CD14-positive monocyte (primary cell): ENCODE results near the gene DLGAP3. TPM values are rescaled to one million over a fixed set of nuclear protein-coding genes. Genes with fewer than 3 reads are reported as not detected.

ENCODE experiments used
- DNase-seq, 3 donors: peaks; one replicate each; pipeline ENCODE4 v3.0.0-alpha.2; 2011 to 2022
- H2AFZ ChIP-seq: 2 replicates; pipeline ENCODE4 v1.6.0; 2012; ENCODE audit warnings: mild to moderate bottlenecking, low read depth, low read length, inconsistent platforms; ENCODE audit not compliant: insufficient read depth, poor library complexity, severe bottlenecking
- H3K27ac ChIP-seq, 2 donors: 1 replicate in 1 of 2; 2 replicates in 1 of 2; pipeline ENCODE4 v1.5.1; 2012 to 2013; ENCODE audit warnings: low read length in 2 of 2, control low read depth in 1 of 2, inconsistent platforms in 1 of 2, low read depth in 1 of 2, mild to moderate bottlenecking in 1 of 2
- H3K27me3 ChIP-seq, 2 donors: one replicate each; pipeline versions ENCODE4 v1.6.0 to v1.6.1; 2011 to 2013; ENCODE audit warnings: low read length in 2 of 2; ENCODE audit not compliant: control insufficient read depth in 2 of 2, insufficient read depth in 2 of 2
- H3K36me3 ChIP-seq, 2 donors: replicated peaks in 1 of 2; 1 replicate in 1 of 2; 2 replicates in 1 of 2; pipeline versions ENCODE4 v1.5.1 to v1.6.1; 2012 to 2013; ENCODE audit warnings: low read length in 2 of 2, control low read depth in 1 of 2, inconsistent platforms in 1 of 2, mild to moderate bottlenecking in 1 of 2; ENCODE audit not compliant: insufficient read depth in 2 of 2, control insufficient read depth in 1 of 2
- H3K4me1 ChIP-seq, 2 donors: 1 replicate in 1 of 2; 2 replicates in 1 of 2; pipeline versions ENCODE4 v1.5.1 to v1.6.1; 2012 to 2013; ENCODE audit warnings: low read length in 2 of 2, control low read depth in 1 of 2, inconsistent platforms in 1 of 2, mild to moderate bottlenecking in 1 of 2, moderate library complexity in 1 of 2; ENCODE audit not compliant: insufficient read depth in 2 of 2, control insufficient read depth in 1 of 2
- H3K4me2 ChIP-seq: replicated peaks from 2 replicates; pipeline ENCODE3; 2012; ENCODE audit warnings: low read length, moderate library complexity, mild to moderate bottlenecking; ENCODE audit not compliant: poor library complexity, severe bottlenecking; ENCODE audit errors: extremely low read depth
- H3K4me3 ChIP-seq, 3 experiments: fragments of 200-600 bp in 1 of 3; sonication (generic) in 1 of 3; replicated peaks in 1 of 3; 1 replicate in 2 of 3; 2 replicates in 1 of 3; pipeline ENCODE4 v1.5.1; 2011 to 2013; ENCODE audit warnings: low read length in 3 of 3, mild to moderate bottlenecking in 3 of 3, control low read depth in 2 of 3, low read depth in 2 of 3, inconsistent platforms in 1 of 3, moderate library complexity in 1 of 3
- H3K79me2 ChIP-seq: 2 replicates; pipeline ENCODE4 v1.6.0; 2012; ENCODE audit warnings: mild to moderate bottlenecking, control low read depth, inconsistent platforms, low read length, moderate library complexity; ENCODE audit not compliant: insufficient read depth
- H3K9ac ChIP-seq: 2 replicates; pipeline ENCODE4 v1.6.0; 2017; ENCODE audit warnings: low read length, mild to moderate bottlenecking; ENCODE audit not compliant: insufficient read depth, poor library complexity, severe bottlenecking
- H3K9me3 ChIP-seq, 2 donors: replicated peaks in 1 of 2; 1 replicate in 1 of 2; 2 replicates in 1 of 2; pipeline versions ENCODE4 v1.5.1 to v1.6.1; 2012 to 2013; ENCODE audit warnings: low read length in 2 of 2, control low read depth in 1 of 2; ENCODE audit not compliant: control insufficient read depth in 1 of 2, insufficient read depth in 1 of 2
- H4K20me1 ChIP-seq: 2 replicates; pipeline ENCODE4 v1.6.0; 2012; ENCODE audit warnings: mild to moderate bottlenecking, low read length, control low read depth, moderate library complexity; ENCODE audit not compliant: insufficient read depth
- H3K27ac Mint-ChIP-seq, 7 donors: one replicate each; pipeline ENCODE4 v1.8.0; 2020; ENCODE audit warnings: mild to moderate bottlenecking in 7 of 7, mixed read lengths in 7 of 7, moderate library complexity in 6 of 7, inconsistent platforms in 2 of 7
- H3K27me3 Mint-ChIP-seq, 3 donors: one replicate each; pipeline ENCODE4 v1.8.0; 2021 to 2022; ENCODE audit warnings: low read depth in 3 of 3, mild to moderate bottlenecking in 3 of 3, mixed read lengths in 3 of 3, moderate library complexity in 3 of 3, inconsistent platforms in 1 of 3
- H3K36me3 Mint-ChIP-seq, 2 donors: one replicate each; pipeline ENCODE4 v1.8.0; 2020; ENCODE audit warnings: mixed read lengths in 2 of 2, inconsistent platforms in 1 of 2, mild to moderate bottlenecking in 1 of 2
- H3K4me1 Mint-ChIP-seq: one replicate; pipeline ENCODE4 v1.8.0; 2020; ENCODE audit warnings: mild to moderate bottlenecking, mixed read lengths
- H3K4me3 Mint-ChIP-seq, 2 donors: one replicate each; pipeline ENCODE4 v1.8.0; 2020; ENCODE audit warnings: mild to moderate bottlenecking in 2 of 2, mixed read lengths in 2 of 2, moderate library complexity in 1 of 2
- H3K9me3 Mint-ChIP-seq, 7 donors: one replicate each; pipeline ENCODE4 v1.8.0; 2020 to 2022; ENCODE audit warnings: mixed read lengths in 7 of 7, mild to moderate bottlenecking in 6 of 7, moderate library complexity in 6 of 7, inconsistent platforms in 2 of 7
- WGBS: methylation state at CpG from one replicate; pipeline ENCODE4 v1.1.5; 2013; ENCODE audit warnings: missing lambda C conversion rate; ENCODE audit not compliant: insufficient coverage; 5-methylcytosine and 5-hydroxymethylcytosine counted together
- intact Hi-C, 2 donors: fragments of 100-400 bp; cut with micrococcal nuclease; formaldehyde crosslinking; loops; one replicate each; pipeline versions ENCODE4 v1.15.0 to v1.15.1; 2023
- polyA plus RNA-seq, 3 donors: library from polyadenylated mRNA; depleted of rRNA in 1 of 3; unstranded in 2 of 3; stranded (reverse) in 1 of 3; fragments of 300-500 nt in 2 of 3; fragments of >200 nt in 1 of 3; fragmentation: Illumina TruSeq in 2 of 3; gene quantifications; 1 replicate in 2 of 3; 2 replicates in 1 of 3; pipeline ENCODE4 v1.2.3, GENCODE V29; 2012 to 2021
- TF ChIP-seq, protein P1 (sequence below): fragments of 200-600 bp; IDR thresholded peaks from one replicate; pipeline ENCODE4 v1.8.0; 2022; ENCODE audit warnings: antibody characterized with exemption, mild to moderate bottlenecking

Gene DLGAP3
- polyA plus RNA-seq, 3 donors = 0.10 to 0.56 (median 0.16) TPM

DNA sequence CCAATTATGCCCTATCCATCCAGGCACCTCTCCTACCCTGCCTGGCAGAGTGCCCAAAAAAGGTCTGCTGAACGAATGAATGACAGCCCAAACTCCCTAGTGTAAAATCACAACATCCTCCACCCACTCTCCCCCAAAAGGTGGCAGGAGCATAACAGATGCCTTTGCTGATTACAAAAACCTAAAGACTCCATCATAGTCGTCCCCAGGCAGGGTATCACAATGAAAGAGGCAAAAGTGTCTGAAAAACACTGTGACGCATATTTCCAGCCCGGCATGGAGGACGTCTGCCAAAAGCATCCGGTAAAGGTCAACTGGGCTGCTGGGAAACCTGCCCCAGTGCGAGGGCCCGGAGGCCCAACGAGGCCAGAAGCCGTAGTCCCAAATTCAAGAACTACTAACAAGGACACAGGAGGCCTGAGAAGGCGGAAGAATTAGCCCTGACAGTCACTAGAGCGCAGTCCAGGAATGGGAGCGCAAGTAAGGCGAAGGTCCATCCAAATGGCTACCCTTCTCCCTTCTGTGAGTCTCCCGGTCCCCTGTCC, 70.5 kb downstream of the DLGAP3 start:
- 0% methylated on average over 8 of the region's 15 CpGs for WGBS
- Histone ChIP-seq H3K36me3 (peaks cover 18 to 25% of the 10 kb centered on the region in 2 donors), H2AFZ (peak overlapping the region; percentile 89), H4K20me1 (peaks cover 42% of the 10 kb centered on the region), H3K27me3 (no peaks in the 10 kb centered on the region), H3K4me2 (peak overlapping the region; percentile 93), H3K79me2 (peaks cover 42% of the 10 kb centered on the region), H3K9ac (peak overlapping the region; percentile 88), H3K9me3 (no peaks in the 10 kb centered on the region), H3K4me1 (peaks cover 19 to 24% of the 10 kb centered on the region in 2 donors), H3K27ac (peak overlapping the region; percentile 74 to 90), H3K4me3 (peak overlapping the region; percentile 92 to 94 (median 93))
- peak in 2 of 3 donors; percentile 27 to 35 for DNase-seq
- TF ChIP-seq, protein P1, sequence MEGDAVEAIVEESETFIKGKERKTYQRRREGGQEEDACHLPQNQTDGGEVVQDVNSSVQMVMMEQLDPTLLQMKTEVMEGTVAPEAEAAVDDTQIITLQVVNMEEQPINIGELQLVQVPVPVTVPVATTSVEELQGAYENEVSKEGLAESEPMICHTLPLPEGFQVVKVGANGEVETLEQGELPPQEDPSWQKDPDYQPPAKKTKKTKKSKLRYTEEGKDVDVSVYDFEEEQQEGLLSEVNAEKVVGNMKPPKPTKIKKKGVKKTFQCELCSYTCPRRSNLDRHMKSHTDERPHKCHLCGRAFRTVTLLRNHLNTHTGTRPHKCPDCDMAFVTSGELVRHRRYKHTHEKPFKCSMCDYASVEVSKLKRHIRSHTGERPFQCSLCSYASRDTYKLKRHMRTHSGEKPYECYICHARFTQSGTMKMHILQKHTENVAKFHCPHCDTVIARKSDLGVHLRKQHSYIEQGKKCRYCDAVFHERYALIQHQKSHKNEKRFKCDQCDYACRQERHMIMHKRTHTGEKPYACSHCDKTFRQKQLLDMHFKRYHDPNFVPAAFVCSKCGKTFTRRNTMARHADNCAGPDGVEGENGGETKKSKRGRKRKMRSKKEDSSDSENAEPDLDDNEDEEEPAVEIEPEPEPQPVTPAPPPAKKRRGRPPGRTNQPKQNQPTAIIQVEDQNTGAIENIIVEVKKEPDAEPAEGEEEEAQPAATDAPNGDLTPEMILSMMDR = no peak
- peaks cover 20 to 23% of the 10 kb centered on the region in 2 donors for H3K36me3 Mint-ChIP-seq
- peaks cover 1 to 4% (median 2%) of the 10 kb centered on the region in 3 donors for H3K27me3 Mint-ChIP-seq
- H3K4me3 Mint-ChIP-seq = peak overlapping the region; percentile 92 to 99
- peak overlapping the region; percentile 87 to 96 (median 93) for H3K27ac Mint-ChIP-seq
- H3K4me1 Mint-ChIP-seq = peaks cover 28% of the 10 kb centered on the region
- H3K9me3 Mint-ChIP-seq = no peaks in the 10 kb centered on the region
- intact Hi-C loops = loop anchor here in 1 of 2 donors (10.0 kb wide), 1 partner anchor 176 kb away; the partner anchor contains the start of gene ZMYM6

DNA sequence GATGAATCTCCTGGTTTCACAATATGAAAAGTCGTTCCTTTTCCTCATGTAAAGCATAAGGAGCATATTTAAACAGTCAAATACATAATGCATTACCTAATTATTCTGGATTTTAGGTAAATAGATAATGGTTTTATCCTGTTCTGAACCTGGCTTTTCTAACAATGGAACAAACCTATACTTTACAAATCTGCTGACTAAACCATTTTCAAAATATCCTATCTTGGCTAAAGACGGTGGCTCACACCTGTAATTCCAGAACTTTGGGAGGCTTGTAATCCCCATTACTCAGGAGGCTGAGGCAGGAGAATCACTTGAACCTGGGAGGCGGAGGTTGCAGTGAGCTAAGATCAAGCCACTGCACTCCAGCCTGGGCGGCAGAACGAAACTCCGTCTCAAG, 72.8 kb downstream of the DLGAP3 start:
- H3K9ac ChIP-seq = no peak overlapping the region
- WGBS = no CpG with 5 or more reads among the region's 6 CpGs
- H3K9me3 ChIP-seq = no peaks in the 10 kb centered on the region
- Mint-ChIP-seq H3K27me3 (peaks cover 0 to 2% (median 0%) of the 10 kb centered on the region in 3 donors), H3K4me1 (peaks cover 31% of the 10 kb centered on the region), H3K36me3 (peaks cover 33 to 46% of the 10 kb centered on the region in 2 donors), H3K27ac (no peak overlapping the region), H3K9me3 (peaks cover 0 to 4% (median 0%) of the 10 kb centered on the region in 7 donors), H3K4me3 (no peak overlapping the region)
- H3K27me3 ChIP-seq = no peaks in the 10 kb centered on the region
- DNase-seq = no peak
- no peak overlapping the region for H3K4me2 ChIP-seq
- H4K20me1 ChIP-seq = peaks cover 60% of the 10 kb centered on the region
- H3K4me1 ChIP-seq = peaks cover 19 to 24% of the 10 kb centered on the region in 2 donors
- no peak overlapping the region for H3K27ac ChIP-seq
- H3K36me3 ChIP-seq = peaks cover 27 to 43% of the 10 kb centered on the region in 2 donors
- H3K79me2 ChIP-seq = peaks cover 54% of the 10 kb centered on the region
- intact Hi-C loops = loop anchor here in 1 of 2 donors (10.0 kb wide), 1 partner anchor 178 kb away; the partner anchor contains the start of gene ZMYM6
- H2AFZ ChIP-seq = no peak overlapping the region
- H3K4me3 ChIP-seq = no peak overlapping the region
- TF ChIP-seq, protein P1 = no peak
